Muscle layer of duodenum (tissue), 2 donors: ENCODE data around the gene CABLES1.

ENCODE experiments used
- H3K27ac ChIP-seq: one replicate; pipeline ENCODE4 v1.7.0; 2013; ENCODE audit warnings: mild to moderate bottlenecking, low read length
- H3K27me3 ChIP-seq: one replicate; pipeline ENCODE4 v1.7.0; 2013; ENCODE audit warnings: low read depth, mild to moderate bottlenecking, control low read depth, low read length
- H3K36me3 ChIP-seq, 2 donors: one replicate each; pipeline ENCODE4 v1.7.0; 2013; ENCODE audit warnings: low read length in 2 of 2, control low read depth in 1 of 2, mild to moderate bottlenecking in 1 of 2; ENCODE audit not compliant: insufficient read depth in 2 of 2, control insufficient read depth in 1 of 2
- H3K4me1 ChIP-seq, 2 donors: one replicate each; pipeline ENCODE4 v1.7.0; 2013; ENCODE audit warnings: low read length in 2 of 2, mild to moderate bottlenecking in 2 of 2, control low read depth in 1 of 2, moderate library complexity in 1 of 2; ENCODE audit not compliant: insufficient read depth in 2 of 2, control insufficient read depth in 1 of 2
- H3K4me3 ChIP-seq, 2 donors: one replicate each; pipeline ENCODE4 v1.7.0; 2013; ENCODE audit warnings: low read length in 2 of 2, low read depth in 1 of 2, mild to moderate bottlenecking in 1 of 2
- H3K9me3 ChIP-seq, 2 donors: one replicate each; pipeline ENCODE4 v1.7.0; 2013; ENCODE audit warnings: low read length in 2 of 2, control low read depth in 1 of 2, mild to moderate bottlenecking in 1 of 2; ENCODE audit not compliant: control insufficient read depth in 1 of 2
- donor health status: healthy.

The CABLES1 gene

GRCh38 chr18:23189768-23190661 lies 54.7 kb downstream of the CABLES1 start:
- no peaks in the 10 kb centered on the region for H3K9me3 ChIP-seq
- no peaks in the 10 kb centered on the region for H3K27me3 ChIP-seq
- H3K36me3 ChIP-seq: no peaks in the 10 kb centered on the region
- no peak overlapping the region for H3K27ac ChIP-seq
- peaks cover 0 to 10% of the 10 kb centered on the region in 2 donors for H3K4me1 ChIP-seq
- no peak overlapping the region for H3K4me3 ChIP-seq

- Histone ChIP-seq H3K9me3 (no peaks in the 10 kb centered on the region), H3K4me1 (peaks cover 0 to 10% of the 10 kb centered on the region in 2 donors), H3K4me3 (no peak overlapping the region)
These were observed 55.9 kb downstream of the CABLES1 start for GRCh38 chr18:23191232-23191631.

GRCh38 chr18:23193742-23194141 lies 58.5 kb downstream of the CABLES1 start:
- H3K36me3 ChIP-seq: peaks cover 4% of the 10 kb centered on the region in 2 donors
- no peaks in the 10 kb centered on the region for H3K9me3 ChIP-seq
- peak overlapping the region; percentile 12 for H3K27ac ChIP-seq
- no peaks in the 10 kb centered on the region for H3K27me3 ChIP-seq
- no peak overlapping the region for H3K4me3 ChIP-seq
- H3K4me1 ChIP-seq: peaks cover 0 to 10% of the 10 kb centered on the region in 2 donors

More at GRCh38 chr18:23191232-23191631, 55.9 kb downstream of the CABLES1 start:
- Histone ChIP-seq H3K27me3 (no peaks in the 10 kb centered on the region), H3K36me3 (no peaks in the 10 kb centered on the region), H3K27ac (no peak overlapping the region)

GRCh38 chr18:23194155-23194996 lies 59.1 kb downstream of the CABLES1 start:
- Histone ChIP-seq H3K4me1 (peaks cover 0 to 10% of the 10 kb centered on the region in 2 donors), H3K27ac (peak overlapping the region; percentile 12), H3K9me3 (no peaks in the 10 kb centered on the region), H3K4me3 (no peak overlapping the region), H3K36me3 (peaks cover 4% of the 10 kb centered on the region in 2 donors), H3K27me3 (no peaks in the 10 kb centered on the region)

- H3K36me3 ChIP-seq: peaks cover 4% of the 10 kb centered on the region in 2 donors
- peaks cover 0 to 10% of the 10 kb centered on the region in 2 donors for H3K4me1 ChIP-seq
- H3K27me3 ChIP-seq: no peaks in the 10 kb centered on the region
- no peak overlapping the region for H3K27ac ChIP-seq
- no peak overlapping the region for H3K4me3 ChIP-seq
- H3K9me3 ChIP-seq: no peaks in the 10 kb centered on the region
These were observed 60.0 kb downstream of the CABLES1 start for GRCh38 chr18:23194997-23195957.

GRCh38 chr18:23196119-23197007 lies 61.1 kb downstream of the CABLES1 start:
- Histone ChIP-seq H3K27me3 (no peaks in the 10 kb centered on the region), H3K4me1 (peaks cover 0 to 10% of the 10 kb centered on the region in 2 donors), H3K4me3 (no peak overlapping the region), H3K9me3 (no peaks in the 10 kb centered on the region), H3K36me3 (peaks cover 4% of the 10 kb centered on the region in 2 donors), H3K27ac (no peak overlapping the region)

GRCh38 chr18:23198217-23198845 lies 63.0 kb downstream of the CABLES1 start:
- H3K27ac ChIP-seq: no peak overlapping the region
- peaks cover 4 to 7% of the 10 kb centered on the region in 2 donors for H3K36me3 ChIP-seq
- H3K27me3 ChIP-seq: no peaks in the 10 kb centered on the region
- no peaks in the 10 kb centered on the region for H3K4me1 ChIP-seq
- H3K4me3 ChIP-seq: no peak overlapping the region
- no peaks in the 10 kb centered on the region for H3K9me3 ChIP-seq

GRCh38 chr18:23200756-23201155 lies 65.5 kb downstream of the CABLES1 start:
- H3K27me3 ChIP-seq: no peaks in the 10 kb centered on the region

GRCh38 chr18:23201741-23202140 lies 66.5 kb downstream of the CABLES1 start:
- Histone ChIP-seq H3K36me3 (peaks cover 4 to 7% of the 10 kb centered on the region in 2 donors), H3K9me3 (no peaks in the 10 kb centered on the region), H3K27me3 (no peaks in the 10 kb centered on the region), H3K4me1 (no peaks in the 10 kb centered on the region), H3K4me3 (no peak overlapping the region), H3K27ac (no peak overlapping the region)

More at GRCh38 chr18:23200756-23201155, 65.5 kb downstream of the CABLES1 start:
- Histone ChIP-seq H3K36me3 (peaks cover 4 to 7% of the 10 kb centered on the region in 2 donors), H3K9me3 (no peaks in the 10 kb centered on the region), H3K27ac (no peak overlapping the region), H3K4me1 (no peaks in the 10 kb centered on the region), H3K4me3 (no peak overlapping the region)
